Germinal center (tissue), 1 donor: Measurements from ENCODE around the gene SLC25A26.
"Not testable (repeated sequence)": the region's sequence is repeated elsewhere in the genome, so short reads cannot be mapped to it uniquely, and the experiment has no call there.

Source experiments
- DNase-seq: peaks from one replicate; pipeline ENCODE4 v3.0.0; 2012; ENCODE audit warnings: mixed read lengths, low spot score

The SLC25A26 gene

GRCh38 chr3:66411961-66412887 lies 191.4 kb downstream of the SLC25A26 start:
- no peak for DNase-seq

GRCh38 chr3:66413151-66413751 lies 192.4 kb downstream of the SLC25A26 start:
- DNase-seq: no peak

DNA sequence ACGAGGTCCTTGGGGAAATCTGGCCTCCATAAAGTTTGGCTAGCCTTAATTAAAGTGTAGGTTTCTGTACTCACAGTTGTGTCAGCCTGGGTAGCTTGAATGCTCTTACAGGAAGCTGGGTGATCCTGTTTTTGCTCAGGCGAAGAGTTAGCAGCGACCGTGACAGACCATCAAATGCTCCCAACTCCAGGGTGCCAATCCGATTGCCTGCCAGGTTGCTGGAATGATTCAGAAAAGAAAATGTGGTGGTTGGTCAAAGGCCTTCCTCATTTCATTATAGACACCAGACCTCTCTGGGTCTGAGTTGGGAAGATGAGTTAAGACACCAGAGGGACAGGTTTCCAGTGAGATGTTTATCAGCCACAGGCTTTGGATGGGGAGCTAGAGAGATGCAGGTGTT lies 194.0 kb downstream of the SLC25A26 start:
- DNase-seq: no peak

DNA sequence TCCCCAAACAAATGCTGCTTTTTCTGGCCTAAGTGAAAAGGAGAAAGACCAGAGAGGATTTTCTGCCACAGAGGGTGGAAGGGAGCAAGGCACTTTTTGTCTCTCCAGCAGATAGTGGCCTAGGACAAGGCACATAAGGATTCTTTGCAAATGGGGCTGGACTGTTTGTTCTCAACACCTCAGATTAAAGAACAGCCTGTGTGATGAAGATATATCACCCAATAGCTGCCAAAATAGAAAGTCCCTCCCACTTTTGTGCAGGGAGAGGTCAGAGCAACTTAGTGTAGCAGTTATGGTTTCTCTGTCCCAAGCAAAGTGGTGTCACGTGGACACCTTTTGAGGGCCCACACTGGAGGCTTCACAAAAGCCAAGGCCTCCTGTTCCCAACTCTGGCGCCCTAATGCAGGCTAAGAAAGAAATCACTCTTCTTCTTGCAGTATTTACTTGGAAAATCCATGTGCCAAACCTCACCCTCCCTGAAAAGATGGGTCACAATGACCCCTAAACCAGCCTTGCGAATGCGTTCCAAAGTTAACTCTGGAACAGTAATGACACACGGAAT lies 195.1 kb downstream of the SLC25A26 start:
- no peak for DNase-seq

GRCh38 chr3:66416556-66417304 lies 195.9 kb downstream of the SLC25A26 start:
- DNase-seq: no peak

GRCh38 chr3:66418475-66418931 lies 197.7 kb downstream of the SLC25A26 start:
- DNase-seq: no peak

- no peak for DNase-seq
Observed at GRCh38 chr3:66419036-66419435, 198.2 kb downstream of the SLC25A26 start.

DNA sequence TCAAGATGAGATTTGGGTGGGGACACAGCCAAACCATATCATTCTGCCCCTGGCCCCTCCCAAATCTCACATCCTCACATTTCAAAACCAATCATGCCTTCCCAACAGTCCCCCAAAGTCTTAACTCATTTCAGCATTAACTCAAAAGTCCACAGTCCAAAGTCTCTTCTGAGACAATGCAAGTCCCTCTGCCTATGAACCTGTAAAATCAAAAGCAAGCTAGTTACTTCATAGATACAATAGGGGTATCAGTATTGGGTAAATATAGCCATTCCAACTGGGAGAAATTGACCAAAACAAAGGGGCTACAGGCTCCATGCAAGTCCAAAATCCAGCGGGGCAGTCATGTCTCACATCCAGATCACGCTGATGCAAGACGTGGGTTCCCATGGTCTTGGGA lies 200.3 kb downstream of the SLC25A26 start:
- not testable (repeated sequence) for DNase-seq

DNA sequence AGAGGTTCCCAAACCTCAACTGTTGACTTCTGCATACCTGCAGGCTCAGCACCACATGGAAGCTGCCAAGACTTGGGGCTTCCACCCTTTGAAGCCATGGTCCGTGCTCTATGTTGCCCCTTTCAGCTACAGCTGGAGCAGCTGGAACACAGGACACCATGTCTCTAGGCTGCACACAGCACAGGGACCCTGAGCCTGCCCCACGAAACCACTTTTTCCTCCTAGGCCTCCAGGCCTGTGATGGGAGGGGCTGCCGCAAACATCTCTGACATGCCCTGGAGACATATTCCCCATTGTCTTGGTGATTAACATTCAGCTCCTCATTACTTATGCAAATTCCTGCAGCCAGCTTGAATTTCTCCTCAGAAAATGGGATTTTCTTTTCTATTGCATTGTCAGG lies 201.1 kb downstream of the SLC25A26 start:
- DNase-seq: not testable (repeated sequence)

DNA sequence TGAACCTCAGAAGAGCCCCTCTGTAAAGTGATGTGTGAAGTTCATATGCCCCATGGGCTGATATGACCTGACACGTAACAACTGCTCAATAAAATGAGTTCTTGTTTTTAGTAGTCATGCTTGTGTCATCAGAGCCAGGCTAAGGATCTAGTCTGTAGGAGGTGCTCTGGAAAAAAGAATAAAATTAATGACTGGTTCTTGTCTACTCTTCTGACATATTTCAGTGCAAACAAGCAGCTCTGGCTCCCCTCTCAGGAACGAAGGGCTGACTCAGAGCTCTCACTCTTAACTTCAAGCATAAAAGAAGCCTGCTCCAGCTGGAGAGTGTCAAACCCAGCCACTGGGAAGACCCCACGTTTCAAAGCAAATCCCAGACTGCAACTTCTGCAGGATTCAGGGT lies 203.0 kb downstream of the SLC25A26 start:
- DNase-seq: no peak

GRCh38 chr3:66425032-66425431 lies 204.2 kb downstream of the SLC25A26 start:
- DNase-seq: no peak

- DNase-seq: no peak
Observed at GRCh38 chr3:66425576-66426114, 204.8 kb downstream of the SLC25A26 start.

DNA sequence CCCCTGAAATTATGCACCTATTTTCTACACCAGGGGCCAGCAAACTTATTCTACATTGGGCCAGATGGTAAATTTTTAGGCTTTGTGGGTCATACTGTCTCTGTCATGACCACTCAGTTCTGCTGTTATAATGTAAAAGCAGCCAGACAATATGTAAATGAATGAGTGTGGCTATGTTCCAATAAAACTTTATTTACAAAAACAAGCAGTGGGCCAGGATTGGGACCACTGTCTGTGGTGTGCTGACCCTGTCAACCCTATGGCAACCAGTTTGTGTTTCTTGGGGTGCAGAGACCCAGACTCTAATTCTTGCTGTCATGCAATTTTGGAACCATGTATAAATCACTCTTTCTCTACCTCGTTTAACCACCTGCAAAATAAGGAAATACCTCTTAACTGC lies 205.3 kb downstream of the SLC25A26 start:
- no peak for DNase-seq

- DNase-seq: no peak
Observed at GRCh38 chr3:66427352-66427751, 206.6 kb downstream of the SLC25A26 start.

GRCh38 chr3:66427951-66428474 lies 207.2 kb downstream of the SLC25A26 start:
- no peak for DNase-seq
